ENCODE results near the gene MVD.

The MVD gene

GRCh38 chr16:88646345-88647034, 16.4 kb downstream of the MVD start:
- no peak overlapping the region for H3K27ac Mint-ChIP-seq
- H3K9me3 Mint-ChIP-seq, result no peaks in the 10 kb centered on the region
- H3K27me3 Mint-ChIP-seq, result no peaks in the 10 kb centered on the region
- H3K36me3 Mint-ChIP-seq, result peaks cover 2% of the 10 kb centered on the region
- H3K4me3 Mint-ChIP-seq, result no peak overlapping the region
- H3K4me1 Mint-ChIP-seq, result peaks cover 18% of the 10 kb centered on the region

GRCh38 chr16:88645941-88646340, 16.9 kb downstream of the MVD start:
- no peaks in the 10 kb centered on the region for H3K9me3 Mint-ChIP-seq
- no peak overlapping the region for H3K4me3 Mint-ChIP-seq
- peaks cover 2% of the 10 kb centered on the region for H3K36me3 Mint-ChIP-seq
- no peak overlapping the region for H3K27ac Mint-ChIP-seq
- no peaks in the 10 kb centered on the region for H3K27me3 Mint-ChIP-seq
- H3K4me1 Mint-ChIP-seq, result peaks cover 13% of the 10 kb centered on the region

GRCh38 chr16:88645455-88645854, 17.4 kb downstream of the MVD start:
- no peak overlapping the region for H3K4me3 Mint-ChIP-seq
- no peaks in the 10 kb centered on the region for H3K27me3 Mint-ChIP-seq
- H3K4me1 Mint-ChIP-seq, result peaks cover 16% of the 10 kb centered on the region
- no peaks in the 10 kb centered on the region for H3K9me3 Mint-ChIP-seq
- H3K36me3 Mint-ChIP-seq, result peaks cover 2% of the 10 kb centered on the region
- H3K27ac Mint-ChIP-seq, result peak overlapping the region; percentile 55

GRCh38 chr16:88643644-88643932, 19.3 kb downstream of the MVD start:
- Mint-ChIP-seq H3K27me3 (peaks cover 1% of the 10 kb centered on the region), H3K36me3 (peaks cover 2% of the 10 kb centered on the region), H3K27ac (no peak overlapping the region), H3K9me3 (no peaks in the 10 kb centered on the region), H3K4me3 (no peak overlapping the region), H3K4me1 (peaks cover 17% of the 10 kb centered on the region)

- Mint-ChIP-seq H3K4me3 (no peak overlapping the region), H3K4me1 (peaks cover 21% of the 10 kb centered on the region), H3K27me3 (peaks cover 1% of the 10 kb centered on the region), H3K36me3 (peaks cover 2% of the 10 kb centered on the region), H3K9me3 (no peaks in the 10 kb centered on the region), H3K27ac (no peak overlapping the region)
Measured at GRCh38 chr16:88642881-88643643, 19.8 kb downstream of the MVD start.

- Mint-ChIP-seq H3K4me1 (peaks cover 38% of the 10 kb centered on the region), H3K27ac (peak overlapping the region; percentile 36), H3K27me3 (peaks cover 3% of the 10 kb centered on the region), H3K9me3 (no peaks in the 10 kb centered on the region), H3K4me3 (no peak overlapping the region), H3K36me3 (peaks cover 2% of the 10 kb centered on the region)
Measured at GRCh38 chr16:88640498-88641247, 22.2 kb downstream of the MVD start.

GRCh38 chr16:88640039-88640495, 22.8 kb downstream of the MVD start:
- Mint-ChIP-seq H3K27ac (peak overlapping the region; percentile 36), H3K4me1 (peaks cover 39% of the 10 kb centered on the region), H3K9me3 (no peaks in the 10 kb centered on the region), H3K4me3 (no peak overlapping the region), H3K27me3 (peaks cover 3% of the 10 kb centered on the region), H3K36me3 (peaks cover 2% of the 10 kb centered on the region)

- H3K36me3 Mint-ChIP-seq, result peaks cover 2% of the 10 kb centered on the region
- H3K4me1 Mint-ChIP-seq, result peaks cover 38% of the 10 kb centered on the region
- no peak overlapping the region for H3K27ac Mint-ChIP-seq
- H3K27me3 Mint-ChIP-seq, result peaks cover 3% of the 10 kb centered on the region
- H3K4me3 Mint-ChIP-seq, result no peak overlapping the region
- H3K9me3 Mint-ChIP-seq, result no peaks in the 10 kb centered on the region
Measured at GRCh38 chr16:88639231-88640038, 23.5 kb downstream of the MVD start.

- no peak within 1 kb of the TSS for H3K4me3 Mint-ChIP-seq
- H3K27me3 Mint-ChIP-seq, result peaks cover 3% of the 10 kb centered on the region
- H3K27ac Mint-ChIP-seq, result no peak within 1 kb of the TSS
- H3K4me1 Mint-ChIP-seq, result peaks cover 38% of the 10 kb centered on the region
- H3K36me3 Mint-ChIP-seq, result no peaks in the 10 kb centered on the region
- no peaks in the 10 kb centered on the region for H3K9me3 Mint-ChIP-seq
Measured at GRCh38 chr16:88638323-88639230, 24.3 kb downstream of the MVD start, which contains the start of gene IL17C. Gene IL17C (plus strand): TSS chr16:88638572. CDS start chr16:88638642, 70 bp downstream.

- peaks cover 3% of the 10 kb centered on the region for H3K27me3 Mint-ChIP-seq
- no peaks in the 10 kb centered on the region for H3K36me3 Mint-ChIP-seq
- peaks cover 43% of the 10 kb centered on the region for H3K4me1 Mint-ChIP-seq
- no peak overlapping the region for H3K27ac Mint-ChIP-seq
- no peaks in the 10 kb centered on the region for H3K9me3 Mint-ChIP-seq
- peak overlapping the region; percentile 57 for H3K4me3 Mint-ChIP-seq
Measured at GRCh38 chr16:88636488-88637265, 26.2 kb downstream of the MVD start.

- no peak overlapping the region for H3K4me3 Mint-ChIP-seq
- peaks cover 2% of the 10 kb centered on the region for H3K36me3 Mint-ChIP-seq
- no peaks in the 10 kb centered on the region for H3K9me3 Mint-ChIP-seq
- no peak overlapping the region for H3K27ac Mint-ChIP-seq
- H3K4me1 Mint-ChIP-seq, result peaks cover 43% of the 10 kb centered on the region
- H3K27me3 Mint-ChIP-seq, result peaks cover 3% of the 10 kb centered on the region
Measured at GRCh38 chr16:88635671-88636319, 27.1 kb downstream of the MVD start.

GRCh38 chr16:88634994-88635670, 27.8 kb downstream of the MVD start:
- no peak overlapping the region for H3K27ac Mint-ChIP-seq
- H3K36me3 Mint-ChIP-seq, result peaks cover 2% of the 10 kb centered on the region
- H3K4me1 Mint-ChIP-seq, result peaks cover 37% of the 10 kb centered on the region

More at GRCh38 chr16:88634994-88635670, 27.8 kb downstream of the MVD start:
- Mint-ChIP-seq H3K4me3 (peak overlapping the region; percentile 74), H3K27me3 (peaks cover 1% of the 10 kb centered on the region), H3K9me3 (no peaks in the 10 kb centered on the region)

All from activated naive CD4-positive, alpha-beta T cell treated with anti-CD3 and anti-CD28 coated beads, Interleukin-2, amount 50 U/mL, for 24 hours (primary cell).